ENCODE data around the gene THBD. TPM values are rescaled to one million over a fixed set of nuclear protein-coding genes. Genes with fewer than 3 reads are reported as not detected.

Gene THBD
- total RNA-seq, 1 experiment from 2014 or later, result 0.28 TPM

DNA sequence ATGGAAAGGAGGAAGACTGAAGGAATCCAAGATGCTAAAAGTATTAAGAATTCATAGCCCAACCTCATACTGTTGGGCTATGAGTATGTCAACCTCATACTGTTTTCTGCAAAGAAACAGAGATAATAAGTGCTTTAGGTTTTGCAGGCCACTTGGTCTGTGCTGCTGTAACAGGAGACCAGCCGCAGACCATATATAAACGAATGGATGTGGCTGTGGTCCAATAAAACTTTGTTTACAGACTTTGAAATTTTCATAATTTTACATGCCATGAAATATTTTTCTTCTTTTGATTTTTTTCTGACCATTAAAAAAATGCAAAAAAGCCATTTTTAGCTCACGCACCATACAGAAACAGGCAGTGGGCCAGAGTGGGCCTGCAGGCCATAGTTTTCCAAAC is 13.7 kb upstream of the THBD start:
- no peak overlapping the region for H3K4me2 ChIP-seq (ENCODE audit: insufficient read depth, insufficient read length, low read length)
- H2BK12ac ChIP-seq (ENCODE audit: insufficient read length, low read depth, low read length), result no peak overlapping the region
- peaks cover 3% of the 10 kb centered on the region; the same call in 1 of the 2 replicates for H3K4me1 ChIP-seq (ENCODE audit: insufficient read depth, low read length)
- no peaks in the 10 kb centered on the region for H3K27me3 ChIP-seq (ENCODE audit: insufficient read depth, low read length)
- no peaks in the 10 kb centered on the region for H3K23me2 ChIP-seq (ENCODE audit: insufficient read length, low read depth, low read length, poor library complexity, severe bottlenecking)
- no peaks in the 10 kb centered on the region for H3K79me2 ChIP-seq (ENCODE audit: insufficient read depth, low read length)
- H4K8ac ChIP-seq (replicated peaks; ENCODE audit: insufficient read length, low read depth, low read length), result no peak overlapping the region
- H3T11ph ChIP-seq (ENCODE audit: low read length), result no peak overlapping the region
- H3K4me1 Mint-ChIP-seq, result peaks cover 21 to 35% of the 10 kb centered on the region in 2 experiments
- no peak overlapping the region for H3K56ac ChIP-seq (ENCODE audit: insufficient read length, low read depth, low read length)
- no peak overlapping the region for H4K91ac ChIP-seq (ENCODE audit: insufficient read length, low read depth, low read length)
- no peak overlapping the region for H3K18ac ChIP-seq (ENCODE audit: insufficient read length, low read depth, low read length)
- no peak overlapping the region for H3K27ac Mint-ChIP-seq
- no peak overlapping the region for H3K9ac ChIP-seq (ENCODE audit: extremely low read depth, insufficient read length, low read length)
- H4K20me1 ChIP-seq (ENCODE audit: control insufficient read depth, insufficient read depth, insufficient read length), result no peaks in the 10 kb centered on the region
- H3K9me3 ChIP-seq (ENCODE audit: control insufficient read depth, low read depth, low read length), result no peaks in the 10 kb centered on the region
- H2AFZ ChIP-seq (ENCODE audit: low read length), result no peak overlapping the region
- TF ChIP-seq, protein P1, sequence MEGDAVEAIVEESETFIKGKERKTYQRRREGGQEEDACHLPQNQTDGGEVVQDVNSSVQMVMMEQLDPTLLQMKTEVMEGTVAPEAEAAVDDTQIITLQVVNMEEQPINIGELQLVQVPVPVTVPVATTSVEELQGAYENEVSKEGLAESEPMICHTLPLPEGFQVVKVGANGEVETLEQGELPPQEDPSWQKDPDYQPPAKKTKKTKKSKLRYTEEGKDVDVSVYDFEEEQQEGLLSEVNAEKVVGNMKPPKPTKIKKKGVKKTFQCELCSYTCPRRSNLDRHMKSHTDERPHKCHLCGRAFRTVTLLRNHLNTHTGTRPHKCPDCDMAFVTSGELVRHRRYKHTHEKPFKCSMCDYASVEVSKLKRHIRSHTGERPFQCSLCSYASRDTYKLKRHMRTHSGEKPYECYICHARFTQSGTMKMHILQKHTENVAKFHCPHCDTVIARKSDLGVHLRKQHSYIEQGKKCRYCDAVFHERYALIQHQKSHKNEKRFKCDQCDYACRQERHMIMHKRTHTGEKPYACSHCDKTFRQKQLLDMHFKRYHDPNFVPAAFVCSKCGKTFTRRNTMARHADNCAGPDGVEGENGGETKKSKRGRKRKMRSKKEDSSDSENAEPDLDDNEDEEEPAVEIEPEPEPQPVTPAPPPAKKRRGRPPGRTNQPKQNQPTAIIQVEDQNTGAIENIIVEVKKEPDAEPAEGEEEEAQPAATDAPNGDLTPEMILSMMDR (conservative IDR thresholded peaks at IDR 0.05), result no peak
- no peaks in the 10 kb centered on the region for H3K9me3 Mint-ChIP-seq
- no peak for DNase-seq
- H3K27ac ChIP-seq (ENCODE audit: insufficient read length, low read depth, low read length), result no peak overlapping the region
- H2AK5ac ChIP-seq (ENCODE audit: insufficient read length, low read length), result no peak overlapping the region
- no peaks in the 10 kb centered on the region; the same call in 1 of the 2 replicates for H3K27me3 Mint-ChIP-seq (ENCODE audit: low read depth)
- H2BK120ac ChIP-seq (ENCODE audit: low read depth, low read length, poor library complexity, severe bottlenecking), result no peak overlapping the region
- H2BK15ac ChIP-seq (ENCODE audit: low read depth, low read length), result no peak overlapping the region
- H3K14ac ChIP-seq (ENCODE audit: insufficient read depth, low read length), result no peak overlapping the region
- no peak overlapping the region; a peak in 1 of 5 replicates for H3K4me3 Mint-ChIP-seq
- no peak overlapping the region for H2BK5ac ChIP-seq (ENCODE audit: insufficient read length, low read length)
- no peak overlapping the region for H3K4ac ChIP-seq (ENCODE audit: low read depth, low read length)
- WGBS (ENCODE audit: extremely low coverage, insufficient read length, low lambda C conversion rate), result no CpG with 5 or more reads among the region's 3 CpGs
- no peak overlapping the region for H2BK20ac ChIP-seq (ENCODE audit: low read depth, low read length, poor library complexity, severe bottlenecking)
- no peaks in the 10 kb centered on the region for H3K79me1 ChIP-seq (ENCODE audit: insufficient read depth, low read depth, low read length, poor library complexity, severe bottlenecking)
- H3K23ac ChIP-seq (ENCODE audit: insufficient read length, low read depth, low read length), result no peak overlapping the region
- H4K5ac ChIP-seq (ENCODE audit: insufficient read length, low read depth, low read length), result no peak overlapping the region
- H3K36me3 Mint-ChIP-seq (ENCODE audit: insufficient read depth in 1 of 3, low read depth in 3 of 3), result no peaks in the 10 kb centered on the region
